Liver (tissue), 3 donors: ENCODE results near the gene PPP2R2C.

Experiments
- RAD21 ChIP-seq, 2 donors: IDR thresholded peaks; 2 replicates each; pipeline ENCODE4 v1.6.1; 2016; ENCODE audit warnings: antibody characterized with exemption in 2 of 2, mild to moderate bottlenecking in 2 of 2
- RXRA ChIP-seq, 2 donors: IDR thresholded peaks; 2 replicates each; pipeline ENCODE4 v1.6.1; 2017 to 2018; ENCODE audit warnings: antibody characterized with exemption in 2 of 2, mild to moderate bottlenecking in 1 of 2
- SP1 ChIP-seq: IDR thresholded peaks from 2 replicates; pipeline ENCODE4 v1.6.1; 2018; ENCODE audit warnings: antibody characterized with exemption, mild to moderate bottlenecking
- YY1 ChIP-seq: IDR thresholded peaks from 2 replicates; pipeline ENCODE4 v1.6.1; 2016; ENCODE audit warnings: antibody characterized with exemption, mild to moderate bottlenecking
- TF ChIP-seq, protein P1 (sequence below): fragments of 150-350 bp; IDR thresholded peaks from 2 replicates; pipeline ENCODE4 v1.5.1; 2017; ENCODE audit warnings: improper control_type of control experiment, low read depth, low read length; ENCODE audit not compliant: missing input control
- TF ChIP-seq, protein P2 (sequence below): IDR thresholded peaks from 2 replicates; pipeline ENCODE4 v1.6.1; 2016; ENCODE audit warnings: antibody characterized with exemption
- TF ChIP-seq, protein P3 (sequence below): IDR thresholded peaks from 2 replicates; pipeline ENCODE4 v1.6.1; 2016; ENCODE audit warnings: antibody characterized with exemption, mild to moderate bottlenecking
- TF ChIP-seq, protein P4 (sequence below): IDR thresholded peaks from 2 replicates; pipeline ENCODE4 v1.6.1; 2016; ENCODE audit warnings: antibody characterized with exemption
- donor health status: healthy.
- donor health status: healthy.

DNA sequence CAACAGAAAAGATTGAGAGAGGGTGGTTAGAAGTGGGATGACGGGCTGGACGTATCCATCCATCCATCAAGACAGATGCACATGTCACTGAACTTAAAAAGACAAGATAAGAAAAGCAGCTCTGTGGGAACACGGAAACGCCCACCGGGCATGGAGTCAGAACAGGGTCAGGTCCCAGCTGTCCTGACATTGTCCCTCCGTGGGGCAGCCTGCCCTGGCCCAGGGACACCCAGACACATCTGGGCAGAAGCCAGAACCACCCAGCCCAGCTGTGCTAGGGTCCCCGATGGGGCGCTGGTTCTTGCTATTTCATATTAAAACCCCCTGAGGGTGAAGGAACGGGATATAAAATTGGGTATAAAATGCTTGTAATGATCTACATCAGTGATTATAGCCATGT is 88.5 kb downstream of the PPP2R2C start:
- TF ChIP-seq, protein P1, sequence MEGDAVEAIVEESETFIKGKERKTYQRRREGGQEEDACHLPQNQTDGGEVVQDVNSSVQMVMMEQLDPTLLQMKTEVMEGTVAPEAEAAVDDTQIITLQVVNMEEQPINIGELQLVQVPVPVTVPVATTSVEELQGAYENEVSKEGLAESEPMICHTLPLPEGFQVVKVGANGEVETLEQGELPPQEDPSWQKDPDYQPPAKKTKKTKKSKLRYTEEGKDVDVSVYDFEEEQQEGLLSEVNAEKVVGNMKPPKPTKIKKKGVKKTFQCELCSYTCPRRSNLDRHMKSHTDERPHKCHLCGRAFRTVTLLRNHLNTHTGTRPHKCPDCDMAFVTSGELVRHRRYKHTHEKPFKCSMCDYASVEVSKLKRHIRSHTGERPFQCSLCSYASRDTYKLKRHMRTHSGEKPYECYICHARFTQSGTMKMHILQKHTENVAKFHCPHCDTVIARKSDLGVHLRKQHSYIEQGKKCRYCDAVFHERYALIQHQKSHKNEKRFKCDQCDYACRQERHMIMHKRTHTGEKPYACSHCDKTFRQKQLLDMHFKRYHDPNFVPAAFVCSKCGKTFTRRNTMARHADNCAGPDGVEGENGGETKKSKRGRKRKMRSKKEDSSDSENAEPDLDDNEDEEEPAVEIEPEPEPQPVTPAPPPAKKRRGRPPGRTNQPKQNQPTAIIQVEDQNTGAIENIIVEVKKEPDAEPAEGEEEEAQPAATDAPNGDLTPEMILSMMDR = no peak
- TF ChIP-seq, protein P2, sequence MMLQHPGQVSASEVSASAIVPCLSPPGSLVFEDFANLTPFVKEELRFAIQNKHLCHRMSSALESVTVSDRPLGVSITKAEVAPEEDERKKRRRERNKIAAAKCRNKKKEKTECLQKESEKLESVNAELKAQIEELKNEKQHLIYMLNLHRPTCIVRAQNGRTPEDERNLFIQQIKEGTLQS = no peak
- no peak for TF ChIP-seq YY1
- no peak for TF ChIP-seq RXRA (IDR thresholded peaks at IDR 0.05)
- TF ChIP-seq RAD21 (IDR thresholded peaks at IDR 0.05) = no peak
- TF ChIP-seq, protein P3, sequence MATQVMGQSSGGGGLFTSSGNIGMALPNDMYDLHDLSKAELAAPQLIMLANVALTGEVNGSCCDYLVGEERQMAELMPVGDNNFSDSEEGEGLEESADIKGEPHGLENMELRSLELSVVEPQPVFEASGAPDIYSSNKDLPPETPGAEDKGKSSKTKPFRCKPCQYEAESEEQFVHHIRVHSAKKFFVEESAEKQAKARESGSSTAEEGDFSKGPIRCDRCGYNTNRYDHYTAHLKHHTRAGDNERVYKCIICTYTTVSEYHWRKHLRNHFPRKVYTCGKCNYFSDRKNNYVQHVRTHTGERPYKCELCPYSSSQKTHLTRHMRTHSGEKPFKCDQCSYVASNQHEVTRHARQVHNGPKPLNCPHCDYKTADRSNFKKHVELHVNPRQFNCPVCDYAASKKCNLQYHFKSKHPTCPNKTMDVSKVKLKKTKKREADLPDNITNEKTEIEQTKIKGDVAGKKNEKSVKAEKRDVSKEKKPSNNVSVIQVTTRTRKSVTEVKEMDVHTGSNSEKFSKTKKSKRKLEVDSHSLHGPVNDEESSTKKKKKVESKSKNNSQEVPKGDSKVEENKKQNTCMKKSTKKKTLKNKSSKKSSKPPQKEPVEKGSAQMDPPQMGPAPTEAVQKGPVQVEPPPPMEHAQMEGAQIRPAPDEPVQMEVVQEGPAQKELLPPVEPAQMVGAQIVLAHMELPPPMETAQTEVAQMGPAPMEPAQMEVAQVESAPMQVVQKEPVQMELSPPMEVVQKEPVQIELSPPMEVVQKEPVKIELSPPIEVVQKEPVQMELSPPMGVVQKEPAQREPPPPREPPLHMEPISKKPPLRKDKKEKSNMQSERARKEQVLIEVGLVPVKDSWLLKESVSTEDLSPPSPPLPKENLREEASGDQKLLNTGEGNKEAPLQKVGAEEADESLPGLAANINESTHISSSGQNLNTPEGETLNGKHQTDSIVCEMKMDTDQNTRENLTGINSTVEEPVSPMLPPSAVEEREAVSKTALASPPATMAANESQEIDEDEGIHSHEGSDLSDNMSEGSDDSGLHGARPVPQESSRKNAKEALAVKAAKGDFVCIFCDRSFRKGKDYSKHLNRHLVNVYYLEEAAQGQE = no peak
- TF ChIP-seq, protein P4, sequence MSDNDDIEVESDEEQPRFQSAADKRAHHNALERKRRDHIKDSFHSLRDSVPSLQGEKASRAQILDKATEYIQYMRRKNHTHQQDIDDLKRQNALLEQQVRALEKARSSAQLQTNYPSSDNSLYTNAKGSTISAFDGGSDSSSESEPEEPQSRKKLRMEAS = no peak
- TF ChIP-seq SP1 = no peak
